ENCODE measurements around the gene TRPM3. TPM values are rescaled to one million over a fixed set of nuclear protein-coding genes. Genes with fewer than 3 reads are reported as not detected.
"Not testable (repeated sequence)": the region's sequence is repeated elsewhere in the genome, so short reads cannot be mapped to it uniquely, and the experiment has no call there.

TRPM3 gene
- polyA plus RNA-seq, 2 of the 4 experiments (the other 2 are of a cell fraction) = not detected

DNA sequence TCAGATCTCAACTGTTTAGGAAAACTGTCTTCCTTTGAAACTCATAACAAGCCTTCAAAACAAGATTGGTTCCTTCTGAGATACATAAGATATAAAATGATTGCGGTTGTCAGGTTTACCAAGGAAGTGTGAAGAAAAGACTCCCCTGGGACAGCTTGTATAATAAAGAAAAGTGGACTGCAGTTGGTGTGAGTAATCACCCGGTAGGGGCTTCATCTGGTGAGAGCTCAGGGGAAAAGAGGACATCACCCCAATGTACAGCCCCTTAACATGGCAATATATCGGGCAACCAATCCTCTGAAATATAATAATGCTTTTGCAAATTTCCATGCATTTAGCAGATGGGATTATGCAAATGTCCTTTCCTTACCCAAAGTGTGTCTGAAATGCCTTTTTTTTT is 490.4 kb downstream of the TRPM3 start:
- ChIA-PET CTCF (interaction anchor here (0.8 to 3.7 kb wide), 3 partner anchors 9 to 599 kb away, joined by 4 to 18 read pairs (median 6); no protein-coding TSS in a partner anchor), POLR2A (no interaction called here)
- Histone ChIP-seq H3K4me1 (no peaks in the 10 kb centered on the region), H3K4me2 (no peak overlapping the region), H3K9me3 (no peaks in the 10 kb centered on the region), H3K27ac (no peak overlapping the region), H3K4me3 (no peak overlapping the region)
- ATAC-seq = no peak
- FAIRE-seq = no peak
- DNase-seq (ENCODE audit: low read depth in 1 of 2, low spot score in 1 of 2) = no peak
- TF ChIP-seq KDM5A (IDR thresholded peaks at IDR 0.05) (no peak), TFCP2L1 (CRISPR knock-in tag; IDR thresholded peaks at IDR 0.05) (no peak), HDAC2 (IDR thresholded peaks at IDR 0.05) (no peak), NFE2L2 (conservative IDR thresholded peaks at IDR 0.05; ENCODE audit: low read length) (no peak), PHF8 (IDR thresholded peaks at IDR 0.05; ENCODE audit: borderline replicate concordance, low read depth) (no peak), KDM1A (IDR thresholded peaks at IDR 0.05; ENCODE audit: low read depth) (no peak), EHF (CRISPR knock-in tag; IDR thresholded peaks at IDR 0.05) (no peak), JUN (IDR thresholded peaks at IDR 0.05) (no peak), GATA3 (IDR thresholded peaks at IDR 0.05; ENCODE audit: borderline replicate concordance) (no peak), ZNF302 (CRISPR knock-in tag; IDR thresholded peaks at IDR 0.05) (no peak), NR3C1 (IDR thresholded peaks at IDR 0.05) (no peak), CEBPB (IDR thresholded peaks at IDR 0.05) (no peak), CHD2 (IDR thresholded peaks at IDR 0.05; ENCODE audit: low read length, partially characterized antibody) (no peak), FOXS1 (CRISPR knock-in tag; IDR thresholded peaks at IDR 0.05) (no peak), POLR2A (IDR thresholded peaks at IDR 0.05; ENCODE audit: low read length) (no peak)
- TF ChIP-seq, protein P1, sequence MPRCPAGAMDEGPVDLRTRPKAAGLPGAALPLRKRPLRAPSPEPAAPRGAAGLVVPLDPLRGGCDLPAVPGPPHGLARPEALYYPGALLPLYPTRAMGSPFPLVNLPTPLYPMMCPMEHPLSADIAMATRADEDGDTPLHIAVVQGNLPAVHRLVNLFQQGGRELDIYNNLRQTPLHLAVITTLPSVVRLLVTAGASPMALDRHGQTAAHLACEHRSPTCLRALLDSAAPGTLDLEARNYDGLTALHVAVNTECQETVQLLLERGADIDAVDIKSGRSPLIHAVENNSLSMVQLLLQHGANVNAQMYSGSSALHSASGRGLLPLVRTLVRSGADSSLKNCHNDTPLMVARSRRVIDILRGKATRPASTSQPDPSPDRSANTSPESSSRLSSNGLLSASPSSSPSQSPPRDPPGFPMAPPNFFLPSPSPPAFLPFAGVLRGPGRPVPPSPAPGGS (IDR thresholded peaks at IDR 0.05) = no peak
- TF ChIP-seq, protein P2, sequence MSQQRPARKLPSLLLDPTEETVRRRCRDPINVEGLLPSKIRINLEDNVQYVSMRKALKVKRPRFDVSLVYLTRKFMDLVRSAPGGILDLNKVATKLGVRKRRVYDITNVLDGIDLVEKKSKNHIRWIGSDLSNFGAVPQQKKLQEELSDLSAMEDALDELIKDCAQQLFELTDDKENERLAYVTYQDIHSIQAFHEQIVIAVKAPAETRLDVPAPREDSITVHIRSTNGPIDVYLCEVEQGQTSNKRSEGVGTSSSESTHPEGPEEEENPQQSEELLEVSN (IDR thresholded peaks at IDR 0.05; ENCODE audit: borderline replicate concordance, low read depth) = no peak
- TF ChIP-seq, protein P3, sequence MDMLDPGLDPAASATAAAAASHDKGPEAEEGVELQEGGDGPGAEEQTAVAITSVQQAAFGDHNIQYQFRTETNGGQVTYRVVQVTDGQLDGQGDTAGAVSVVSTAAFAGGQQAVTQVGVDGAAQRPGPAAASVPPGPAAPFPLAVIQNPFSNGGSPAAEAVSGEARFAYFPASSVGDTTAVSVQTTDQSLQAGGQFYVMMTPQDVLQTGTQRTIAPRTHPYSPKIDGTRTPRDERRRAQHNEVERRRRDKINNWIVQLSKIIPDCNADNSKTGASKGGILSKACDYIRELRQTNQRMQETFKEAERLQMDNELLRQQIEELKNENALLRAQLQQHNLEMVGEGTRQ (IDR thresholded peaks at IDR 0.05) = no peak
- TF ChIP-seq, protein P4, sequence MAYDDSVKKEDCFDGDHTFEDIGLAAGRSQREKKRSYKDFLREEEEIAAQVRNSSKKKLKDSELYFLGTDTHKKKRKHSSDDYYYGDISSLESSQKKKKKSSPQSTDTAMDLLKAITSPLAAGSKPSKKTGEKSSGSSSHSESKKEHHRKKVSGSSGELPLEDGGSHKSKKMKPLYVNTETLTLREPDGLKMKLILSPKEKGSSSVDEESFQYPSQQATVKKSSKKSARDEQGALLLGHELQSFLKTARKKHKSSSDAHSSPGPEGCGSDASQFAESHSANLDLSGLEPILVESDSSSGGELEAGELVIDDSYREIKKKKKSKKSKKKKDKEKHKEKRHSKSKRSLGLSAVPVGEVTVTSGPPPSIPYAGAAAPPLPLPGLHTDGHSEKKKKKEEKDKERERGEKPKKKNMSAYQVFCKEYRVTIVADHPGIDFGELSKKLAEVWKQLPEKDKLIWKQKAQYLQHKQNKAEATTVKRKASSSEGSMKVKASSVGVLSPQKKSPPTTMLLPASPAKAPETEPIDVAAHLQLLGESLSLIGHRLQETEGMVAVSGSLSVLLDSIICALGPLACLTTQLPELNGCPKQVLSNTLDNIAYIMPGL (CRISPR knock-in tag; IDR thresholded peaks at IDR 0.05; ENCODE audit: borderline replicate concordance) = no peak
- TF ChIP-seq, protein P5, sequence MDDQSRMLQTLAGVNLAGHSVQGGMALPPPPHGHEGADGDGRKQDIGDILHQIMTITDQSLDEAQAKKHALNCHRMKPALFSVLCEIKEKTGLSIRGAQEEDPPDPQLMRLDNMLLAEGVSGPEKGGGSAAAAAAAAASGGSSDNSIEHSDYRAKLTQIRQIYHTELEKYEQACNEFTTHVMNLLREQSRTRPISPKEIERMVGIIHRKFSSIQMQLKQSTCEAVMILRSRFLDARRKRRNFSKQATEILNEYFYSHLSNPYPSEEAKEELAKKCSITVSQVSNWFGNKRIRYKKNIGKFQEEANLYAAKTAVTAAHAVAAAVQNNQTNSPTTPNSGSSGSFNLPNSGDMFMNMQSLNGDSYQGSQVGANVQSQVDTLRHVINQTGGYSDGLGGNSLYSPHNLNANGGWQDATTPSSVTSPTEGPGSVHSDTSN (IDR thresholded peaks at IDR 0.05) = no peak
- WGBS (ENCODE audit: missing lambda C conversion rate) = 61% methylated on average over 3 of the region's 3 CpGs

DNA sequence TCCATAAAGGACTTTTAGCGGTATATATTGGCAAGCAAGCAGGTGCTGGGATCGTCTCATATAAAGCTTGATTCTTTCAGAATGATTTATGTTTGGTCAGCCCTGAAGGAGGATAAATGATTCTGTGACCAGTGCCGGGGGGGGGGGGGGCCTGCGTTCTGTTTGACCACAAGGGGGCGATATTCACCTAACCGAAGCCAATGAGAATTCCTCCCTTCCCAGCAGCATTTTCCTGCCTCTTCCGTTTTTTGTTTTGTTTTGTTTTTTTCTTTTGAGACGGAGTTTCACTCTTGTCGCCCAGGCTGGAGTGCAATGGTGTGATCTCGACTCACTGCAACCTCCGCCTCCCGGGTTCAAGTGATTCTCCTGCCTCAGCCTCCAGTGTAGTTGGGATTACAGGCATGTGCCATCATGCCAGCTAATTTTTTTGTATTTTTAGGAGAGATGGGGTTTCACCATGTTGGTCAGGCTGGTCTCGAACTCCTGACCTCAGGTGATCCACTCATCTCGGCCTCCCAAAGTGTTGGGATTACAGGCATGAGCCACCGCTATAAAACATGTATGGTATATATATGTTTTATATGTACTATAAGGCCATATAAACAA is 492.2 kb downstream of the TRPM3 start:
- POLR2A ChIA-PET, FAIRE-seq, H3K4me2 ChIP-seq, H3K27ac ChIP-seq, H3K4me3 ChIP-seq, H3K9me3 ChIP-seq, H3K4me1 ChIP-seq: not testable (repeated sequence)
- peak in 1 of 2 experiments; percentile 34; a peak in 2 of 6 replicates for ATAC-seq
- CTCF ChIA-PET = interaction anchor here (0.6 to 3.7 kb wide), 4 partner anchors 11 to 772 kb away, joined by 3 to 18 read pairs (median 4); no protein-coding TSS in a partner anchor
- TF ChIP-seq, protein P6, sequence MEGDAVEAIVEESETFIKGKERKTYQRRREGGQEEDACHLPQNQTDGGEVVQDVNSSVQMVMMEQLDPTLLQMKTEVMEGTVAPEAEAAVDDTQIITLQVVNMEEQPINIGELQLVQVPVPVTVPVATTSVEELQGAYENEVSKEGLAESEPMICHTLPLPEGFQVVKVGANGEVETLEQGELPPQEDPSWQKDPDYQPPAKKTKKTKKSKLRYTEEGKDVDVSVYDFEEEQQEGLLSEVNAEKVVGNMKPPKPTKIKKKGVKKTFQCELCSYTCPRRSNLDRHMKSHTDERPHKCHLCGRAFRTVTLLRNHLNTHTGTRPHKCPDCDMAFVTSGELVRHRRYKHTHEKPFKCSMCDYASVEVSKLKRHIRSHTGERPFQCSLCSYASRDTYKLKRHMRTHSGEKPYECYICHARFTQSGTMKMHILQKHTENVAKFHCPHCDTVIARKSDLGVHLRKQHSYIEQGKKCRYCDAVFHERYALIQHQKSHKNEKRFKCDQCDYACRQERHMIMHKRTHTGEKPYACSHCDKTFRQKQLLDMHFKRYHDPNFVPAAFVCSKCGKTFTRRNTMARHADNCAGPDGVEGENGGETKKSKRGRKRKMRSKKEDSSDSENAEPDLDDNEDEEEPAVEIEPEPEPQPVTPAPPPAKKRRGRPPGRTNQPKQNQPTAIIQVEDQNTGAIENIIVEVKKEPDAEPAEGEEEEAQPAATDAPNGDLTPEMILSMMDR (IDR thresholded peaks at IDR 0.05) = peak; percentile 25; the same call in 2 of the 3 replicates
- 44% methylated on average over 15 of the region's 15 CpGs for WGBS (ENCODE audit: missing lambda C conversion rate)
- DNase-seq (ENCODE audit: low read depth in 1 of 2, low spot score in 1 of 2) = peak; percentile 27 to 55

All from A549 (cell line).